ENCODE data around the gene MYO3B.

GRCh38 chr2:170217778-170218251 lies 39.9 kb downstream of the MYO3B start:
- no peak for TF ChIP-seq EZH2 (IDR thresholded peaks at IDR 0.05; ENCODE audit: borderline replicate concordance, low read depth, low read length, severe bottlenecking)
- TF ChIP-seq POLR2A (IDR thresholded peaks at IDR 0.05; ENCODE audit: low read depth, low read length): no peak
- TF ChIP-seq, protein P1, sequence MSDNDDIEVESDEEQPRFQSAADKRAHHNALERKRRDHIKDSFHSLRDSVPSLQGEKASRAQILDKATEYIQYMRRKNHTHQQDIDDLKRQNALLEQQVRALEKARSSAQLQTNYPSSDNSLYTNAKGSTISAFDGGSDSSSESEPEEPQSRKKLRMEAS (IDR thresholded peaks at IDR 0.05; ENCODE audit: insufficient read depth, insufficient read length): no peak
- no peak for TF ChIP-seq CTCF (IDR thresholded peaks at IDR 0.05; ENCODE audit: extremely low read depth in 1 of 2, insufficient read depth in 1 of 2, low read depth in 1 of 2, low read length in 2 of 2)
- TF ChIP-seq POLR2AphosphoS5 (IDR thresholded peaks at IDR 0.05; ENCODE audit: insufficient read depth, low read depth, low read length): no peak
- no peak for TF ChIP-seq GATA2 (IDR thresholded peaks at IDR 0.05; ENCODE audit: insufficient read depth, insufficient read length, low read depth, low read length)
